Right lobe of liver (tissue), 6 donors: ENCODE results near the gene RTKN. TPM values are rescaled to one million over a fixed set of nuclear protein-coding genes. Genes with fewer than 3 reads are reported as not detected.

Experiments
- ATAC-seq, 4 donors: fragments of 200-7000 bp; cut with Tn5 transposase; one replicate each; pipeline ENCODE4 v1.9.1; 2020; ENCODE audit warnings: mild to moderate bottlenecking in 4 of 4, moderate library complexity in 4 of 4
- DNase-seq, 3 donors: peaks; one replicate each; pipeline ENCODE4 v3.0.0-alpha.2; 2020
- H3K27ac ChIP-seq, 3 donors: fragments of 200-600 bp; one replicate each; pipeline ENCODE4 v1.8.0; 2022
- H3K27me3 ChIP-seq, 2 donors: fragments of 200-600 bp; one replicate each; pipeline ENCODE4 v1.8.0; 2022
- H3K36me3 ChIP-seq, 4 donors: fragments of 200-600 bp; sonication (generic) in 1 of 4; one replicate each; pipeline versions ENCODE4 v1.5.1 to v1.8.0; 2017 to 2022; ENCODE audit warnings: control low read depth in 1 of 4
- H3K4me1 ChIP-seq, 4 donors: fragments of 200-600 bp; sonication (generic) in 1 of 4; one replicate each; pipeline versions ENCODE4 v1.5.1 to v1.8.0; 2017 to 2022; ENCODE audit warnings: control low read depth in 1 of 4
- H3K4me3 ChIP-seq, 3 donors: fragments of 200-600 bp; one replicate each; pipeline ENCODE4 v1.8.0; 2022
- H3K9me3 ChIP-seq, 4 donors: fragments of 200-600 bp; sonication (generic) in 1 of 4; one replicate each; pipeline versions ENCODE4 v1.5.1 to v1.8.0; 2017 to 2022; ENCODE audit warnings: control low read depth in 1 of 4
- POLR2A ChIP-seq: fragments of 450-650 bp; IDR thresholded peaks from one replicate; pipeline ENCODE4 v1.6.1; 2017; ENCODE audit warnings: antibody characterized with exemption, mild to moderate bottlenecking
- WGBS: methylation state at CpG from one replicate; pipeline ENCODE4 v1.1.6; 2018; ENCODE audit warnings: low coverage, low lambda C conversion rate; ENCODE audit not compliant: insufficient coverage; ENCODE audit errors: missing lambda C conversion rate; 5-methylcytosine and 5-hydroxymethylcytosine counted together
- intact Hi-C, 2 donors: fragments of 100-400 bp; cut with DNase I; formaldehyde crosslinking; loops; one replicate each; pipeline versions ENCODE4 v1.11.2 to v1.14.1; 2022
- total RNA-seq, 6 experiments: library from RNA; depleted of rRNA in 2 of 6; stranded (reverse); fragments of >200 nt in 2 of 6; fragmentation: NEBNext Ultra II Directional in 3 of 6; extraction: Animal tissue kit (Norgen Biotek cat#: 25700) in 3 of 6; gene quantifications; one replicate each; pipeline versions ENCODE4 v1.1.0 to v1.2.4, GENCODE V29; 2016 to 2023
- TF ChIP-seq, protein P1 (sequence below), 4 donors: fragments of 200-600 bp in 3 of 4; fragments of 450-650 bp in 1 of 4; IDR thresholded peaks; one replicate each; pipeline versions ENCODE4 v1.5.1 to v1.8.0; 2016 to 2022; ENCODE audit warnings: antibody characterized with exemption in 4 of 4, mild to moderate bottlenecking in 2 of 4
- donor health status: DM: no; HTN: yes; CAD: no.
- donor health status: DM: no; HTN: no; CAD: no.
- donor health status: DM: no; HTN: no; CAD: no.
- donor health status: DM: no; HTN: yes; CAD: no.
- donor health status: DM: no; HTN: yes; CAD: no.

The RTKN gene
- total RNA-seq, 6 experiments from 2014 or later, result 61.5 to 103 (median 83.0) TPM

GRCh38 chr2:74429487-74430451, 12.0 kb downstream of the RTKN start:
- DNase-seq (peak; percentile 70 to 92 (median 85)), ATAC-seq (peak; percentile 84 to 89 (median 88))
- peaks cover 0 to 29% (median 15%) of the 10 kb centered on the region in 4 donors for H3K4me1 ChIP-seq
- peaks cover 0 to 59% (median 20%) of the 10 kb centered on the region in 4 donors for H3K36me3 ChIP-seq
- peak overlapping the region in 2 of 3 donors; percentile 23 to 63 for H3K27ac ChIP-seq
- H3K9me3 ChIP-seq, result no peaks in the 10 kb centered on the region
- H3K4me3 ChIP-seq, result peak overlapping the region in 2 of 3 donors; percentile 43
- intact Hi-C loops, result no loop called here
- H3K27me3 ChIP-seq, result no peaks in the 10 kb centered on the region
- WGBS, result 14% methylated on average over 3 of the region's 18 CpGs
- TF ChIP-seq, protein P1, sequence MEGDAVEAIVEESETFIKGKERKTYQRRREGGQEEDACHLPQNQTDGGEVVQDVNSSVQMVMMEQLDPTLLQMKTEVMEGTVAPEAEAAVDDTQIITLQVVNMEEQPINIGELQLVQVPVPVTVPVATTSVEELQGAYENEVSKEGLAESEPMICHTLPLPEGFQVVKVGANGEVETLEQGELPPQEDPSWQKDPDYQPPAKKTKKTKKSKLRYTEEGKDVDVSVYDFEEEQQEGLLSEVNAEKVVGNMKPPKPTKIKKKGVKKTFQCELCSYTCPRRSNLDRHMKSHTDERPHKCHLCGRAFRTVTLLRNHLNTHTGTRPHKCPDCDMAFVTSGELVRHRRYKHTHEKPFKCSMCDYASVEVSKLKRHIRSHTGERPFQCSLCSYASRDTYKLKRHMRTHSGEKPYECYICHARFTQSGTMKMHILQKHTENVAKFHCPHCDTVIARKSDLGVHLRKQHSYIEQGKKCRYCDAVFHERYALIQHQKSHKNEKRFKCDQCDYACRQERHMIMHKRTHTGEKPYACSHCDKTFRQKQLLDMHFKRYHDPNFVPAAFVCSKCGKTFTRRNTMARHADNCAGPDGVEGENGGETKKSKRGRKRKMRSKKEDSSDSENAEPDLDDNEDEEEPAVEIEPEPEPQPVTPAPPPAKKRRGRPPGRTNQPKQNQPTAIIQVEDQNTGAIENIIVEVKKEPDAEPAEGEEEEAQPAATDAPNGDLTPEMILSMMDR (IDR thresholded peaks at IDR 0.05), result no peak
- no peak for TF ChIP-seq POLR2A

DNA sequence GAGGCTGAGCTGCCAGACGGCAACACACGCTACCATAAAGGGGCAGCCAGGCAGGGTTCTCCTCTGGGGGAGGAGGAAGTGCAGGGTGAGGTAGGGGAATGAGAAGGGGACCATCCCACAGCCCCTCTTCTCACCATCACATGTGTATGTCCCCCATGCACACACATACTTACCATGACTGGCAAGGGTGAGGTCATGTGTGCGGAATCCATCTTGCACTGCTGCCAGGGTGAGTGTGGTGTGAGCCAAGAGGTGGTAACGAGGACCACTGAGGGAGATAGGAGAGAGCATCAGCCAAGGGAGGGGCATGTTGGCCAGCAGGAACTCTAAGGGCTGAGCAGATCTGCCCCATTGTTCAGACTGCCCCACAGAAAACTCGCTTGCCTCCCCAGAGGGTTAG, 13.1 kb downstream of the RTKN start:
- ATAC-seq (no peak), DNase-seq (no peak)
- Histone ChIP-seq H3K36me3 (peaks cover 0 to 59% (median 20%) of the 10 kb centered on the region in 4 donors), H3K4me1 (peaks cover 0 to 29% (median 15%) of the 10 kb centered on the region in 4 donors), H3K4me3 (no peak overlapping the region), H3K27me3 (no peaks in the 10 kb centered on the region), H3K9me3 (no peaks in the 10 kb centered on the region), H3K27ac (no peak overlapping the region)
- 93% methylated on average over 2 of the region's 5 CpGs for WGBS
- intact Hi-C loops, result no loop called here
- TF ChIP-seq, protein P1 (IDR thresholded peaks at IDR 0.05), result no peak
- no peak for TF ChIP-seq POLR2A

- TF ChIP-seq, protein P1 (IDR thresholded peaks at IDR 0.05), result no peak
- no peak for TF ChIP-seq POLR2A
- H3K36me3 ChIP-seq, result peaks cover 0 to 59% (median 20%) of the 10 kb centered on the region in 4 donors
- peaks cover 0 to 29% (median 15%) of the 10 kb centered on the region in 4 donors for H3K4me1 ChIP-seq
- H3K27me3 ChIP-seq, result no peaks in the 10 kb centered on the region
- WGBS, result 100% methylated on average over 1 of the region's 3 CpGs
- no peak overlapping the region for H3K27ac ChIP-seq
- H3K9me3 ChIP-seq, result no peaks in the 10 kb centered on the region
- DNase-seq (no peak), ATAC-seq (no peak)
- intact Hi-C loops, result no loop called here
- H3K4me3 ChIP-seq, result no peak overlapping the region
Measured at GRCh38 chr2:74427551-74427950, 14.2 kb downstream of the RTKN start.

GRCh38 chr2:74426181-74426758, 15.5 kb downstream of the RTKN start:
- no peak overlapping the region for H3K4me3 ChIP-seq
- peak in 1 of 3 donors; percentile 48 for DNase-seq
- 100% methylated on average over 1 of the region's 14 CpGs for WGBS
- no peak overlapping the region for H3K27ac ChIP-seq
- intact Hi-C loops, result no loop called here
- no peaks in the 10 kb centered on the region for H3K9me3 ChIP-seq
- H3K36me3 ChIP-seq, result peaks cover 0 to 49% (median 17%) of the 10 kb centered on the region in 4 donors
- H3K27me3 ChIP-seq, result no peaks in the 10 kb centered on the region
- no peak for ATAC-seq
- TF ChIP-seq, protein P1 (IDR thresholded peaks at IDR 0.05), result no peak
- no peak for TF ChIP-seq POLR2A
- peaks cover 0 to 33% (median 14%) of the 10 kb centered on the region in 4 donors for H3K4me1 ChIP-seq
